ENCODE data around the gene TBX10.
"Not testable (repeated sequence)": the region's sequence is repeated elsewhere in the genome, so short reads cannot be mapped to it uniquely, and the experiment has no call there.

TBX10 gene

GRCh38 chr11:67663532-67664212, 24.1 kb upstream of the TBX10 start:
- no peak for DNase-seq

GRCh38 chr11:67662835-67663531, 23.4 kb upstream of the TBX10 start:
- DNase-seq: no peak

- DNase-seq: no peak
These were observed 22.7 kb upstream of the TBX10 start for GRCh38 chr11:67662142-67662834.

- DNase-seq: not testable (repeated sequence)
These were observed 21.2 kb upstream of the TBX10 start for GRCh38 chr11:67660752-67661151.

- DNase-seq: not testable (repeated sequence)
These were observed 20.1 kb upstream of the TBX10 start for GRCh38 chr11:67659651-67660165.

- peak; percentile 56 for DNase-seq
These were observed 17.7 kb upstream of the TBX10 start for GRCh38 chr11:67657300-67657699.

- peak; percentile 34 for DNase-seq
These were observed 16.8 kb upstream of the TBX10 start for GRCh38 chr11:67656278-67656922.

GRCh38 chr11:67654225-67654624, 14.7 kb upstream of the TBX10 start:
- DNase-seq: no peak

- no peak for DNase-seq
These were observed 13.6 kb upstream of the TBX10 start for GRCh38 chr11:67652965-67653845.

GRCh38 chr11:67651976-67652781, 12.6 kb upstream of the TBX10 start:
- no peak for DNase-seq

DNA sequence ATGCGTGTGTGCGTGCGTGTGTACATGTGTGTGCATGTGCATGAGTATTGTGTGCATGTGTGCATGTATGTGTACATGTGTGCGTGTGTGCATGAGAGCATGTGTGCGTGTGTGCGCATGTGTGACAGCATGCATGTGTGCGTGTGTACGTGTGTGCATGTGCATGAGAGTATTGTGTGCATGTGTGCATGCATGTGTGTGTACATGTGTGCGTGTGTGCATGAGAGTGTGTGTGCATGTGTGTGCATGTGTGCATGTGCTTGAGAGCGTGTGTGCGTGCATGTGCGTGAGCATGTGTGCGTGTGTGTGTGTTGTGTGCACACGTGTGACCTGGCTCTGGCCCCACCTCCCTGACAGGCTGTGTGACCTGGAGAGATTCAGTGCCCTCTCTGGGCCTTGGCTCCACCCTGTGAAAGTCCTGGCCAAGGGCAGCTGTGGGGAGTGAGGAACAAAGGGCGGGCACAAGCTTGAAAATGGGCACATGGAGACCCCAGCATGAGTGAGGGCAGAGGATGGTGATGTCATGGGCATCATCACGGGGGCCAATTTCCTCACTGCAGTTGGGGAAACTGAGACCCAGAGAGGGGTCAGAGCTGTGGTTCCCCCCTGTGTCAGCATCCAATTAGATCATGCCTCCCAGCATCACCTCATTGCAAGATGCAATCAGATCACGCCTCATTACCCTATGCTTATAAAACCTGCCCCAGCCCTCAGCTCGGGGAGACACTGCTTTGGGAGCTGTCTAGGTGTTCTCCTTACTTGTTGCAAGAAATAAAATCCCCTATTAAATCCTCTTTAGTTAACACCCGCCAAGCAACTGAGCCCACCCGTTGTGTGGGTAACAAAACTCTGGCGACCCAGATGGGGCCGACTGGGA, 10.3 kb upstream of the TBX10 start:
- DNase-seq: peak; percentile 41

DNA sequence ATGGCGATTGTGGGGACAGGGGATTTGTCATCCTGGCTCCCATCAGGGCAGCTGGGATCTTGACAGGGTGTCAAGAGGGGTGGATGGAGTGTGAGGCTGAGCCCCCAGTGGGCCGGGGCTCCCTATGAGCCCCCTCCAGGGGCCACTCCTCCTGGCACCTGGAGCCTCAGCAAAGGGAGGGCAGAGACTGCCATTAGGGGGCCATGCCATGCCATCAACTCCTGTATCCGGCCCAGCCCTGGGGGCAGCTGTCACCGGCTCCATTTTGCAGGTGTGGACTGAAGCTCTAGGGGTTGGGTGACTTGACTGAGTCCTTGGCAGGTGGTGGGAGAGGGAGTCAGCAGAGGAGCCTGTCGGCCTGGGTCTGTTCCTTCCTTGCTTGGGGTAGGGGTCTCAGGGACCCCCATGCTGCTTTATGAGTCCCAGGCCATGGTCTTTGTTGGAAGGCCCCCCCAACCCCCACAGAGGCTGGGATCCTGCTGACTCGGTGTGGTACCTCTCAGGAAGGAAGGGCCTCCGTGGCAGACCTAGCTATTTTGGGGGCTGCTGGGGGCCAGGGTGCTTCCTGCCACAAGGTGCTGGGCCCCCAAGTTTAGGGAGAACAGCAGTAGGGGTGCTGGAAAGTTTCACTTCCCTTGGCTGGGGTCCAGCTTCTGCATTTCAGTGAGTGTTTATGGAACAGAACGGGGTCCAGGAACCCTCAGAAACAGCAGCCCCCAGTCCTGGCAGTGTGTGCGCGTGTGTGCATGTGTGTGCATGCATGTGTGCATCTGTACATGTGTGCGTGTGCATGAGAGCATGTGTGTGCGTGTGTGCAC, 9.4 kb upstream of the TBX10 start:
- DNase-seq: no peak

- DNase-seq: peak; percentile 77
These were observed 8.7 kb upstream of the TBX10 start for GRCh38 chr11:67648140-67648795.

GRCh38 chr11:67647471-67647870, 7.9 kb upstream of the TBX10 start:
- no peak for DNase-seq

- DNase-seq: peak; percentile 78
These were observed 7.2 kb upstream of the TBX10 start for GRCh38 chr11:67646535-67647336.

DNA sequence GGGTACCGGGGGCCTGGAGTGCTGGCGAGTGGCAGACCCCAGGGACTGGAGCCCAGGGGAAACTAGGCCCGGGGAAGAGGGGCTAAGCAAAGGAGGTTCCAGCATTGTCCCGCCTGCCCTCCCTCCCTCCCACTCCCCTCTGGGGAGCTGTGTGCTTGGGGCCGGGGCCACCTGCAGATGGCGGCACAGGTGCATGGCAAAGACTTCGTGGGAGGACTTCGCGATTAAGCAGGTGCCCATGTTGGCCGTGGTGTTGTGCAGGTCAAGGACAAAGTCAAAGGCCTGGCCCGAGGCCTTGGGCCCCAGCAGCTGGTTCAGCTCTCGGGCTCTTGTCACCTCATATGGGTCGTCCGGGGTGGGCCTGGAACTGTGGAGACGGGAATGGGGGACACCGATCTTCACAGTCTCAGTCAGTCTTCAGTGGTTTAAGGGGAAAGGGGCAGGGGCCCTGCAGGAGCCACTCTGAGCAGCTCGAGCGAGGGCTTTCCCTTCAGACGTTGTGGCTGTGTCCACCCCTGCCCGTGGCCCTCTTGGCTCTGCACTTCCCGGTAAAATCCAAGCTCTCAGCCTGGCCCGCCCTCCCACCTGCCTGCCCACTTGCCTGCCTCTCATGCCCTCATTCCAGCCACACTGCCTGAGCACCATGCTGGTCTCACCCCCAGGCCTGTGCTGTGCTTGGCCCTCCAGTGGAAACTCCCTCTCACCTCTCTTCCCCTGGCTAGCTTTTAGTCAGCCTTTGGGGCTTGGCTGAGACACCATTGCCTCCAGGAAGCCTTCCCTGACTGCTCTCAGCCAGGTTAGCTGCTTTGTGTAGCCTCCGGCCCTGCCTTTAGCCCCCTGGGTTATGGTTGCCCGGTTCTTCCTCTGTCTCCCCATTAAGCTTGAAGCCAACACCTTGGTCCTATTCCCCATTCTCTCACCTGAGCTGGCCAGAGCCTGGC, 6.2 kb upstream of the TBX10 start:
- DNase-seq: peak; percentile 34
